H9 (cell line): ENCODE results near the gene ASMTL. TPM values are rescaled to one million over a fixed set of nuclear protein-coding genes. Genes with fewer than 3 reads are reported as not detected.

Source experiments
- DNase-seq: peaks from one replicate; pipeline ENCODE4 v3.0.0-alpha.2; 2017
- H2AFZ ChIP-seq: one replicate; pipeline ENCODE4 v1.6.1; 2013; ENCODE audit warnings: mild to moderate bottlenecking, low read length, control low read depth, moderate library complexity
- H2AK5ac ChIP-seq: 2 replicates; pipeline ENCODE4 v1.6.1; 2013; ENCODE audit warnings: low read length, control low read depth, mixed read lengths; ENCODE audit not compliant: insufficient read length
- H2BK120ac ChIP-seq: one replicate; pipeline ENCODE4 v1.6.1; 2013; ENCODE audit warnings: low read depth, mild to moderate bottlenecking, low read length, control low read depth, inconsistent platforms; ENCODE audit not compliant: poor library complexity, severe bottlenecking
- H2BK12ac ChIP-seq: 2 replicates; pipeline ENCODE4 v1.6.1; 2013; ENCODE audit warnings: low read length, control low read depth, mixed read lengths, low read depth; ENCODE audit not compliant: insufficient read length
- H2BK15ac ChIP-seq: 2 replicates; pipeline ENCODE4 v1.6.1; 2013; ENCODE audit warnings: low read depth, low read length, control low read depth
- H2BK20ac ChIP-seq: one replicate; pipeline ENCODE4 v1.6.1; 2013; ENCODE audit warnings: low read depth, mild to moderate bottlenecking, low read length, control low read depth, inconsistent platforms; ENCODE audit not compliant: poor library complexity, severe bottlenecking
- H2BK5ac ChIP-seq: 2 replicates; pipeline ENCODE4 v1.6.1; 2013; ENCODE audit warnings: low read length, control low read depth, mixed read lengths; ENCODE audit not compliant: insufficient read length
- H3K14ac ChIP-seq: 2 replicates; pipeline ENCODE4 v1.6.1; 2013; ENCODE audit warnings: low read length, control low read depth; ENCODE audit not compliant: insufficient read depth
- H3K18ac ChIP-seq: 2 replicates; pipeline ENCODE4 v1.6.1; 2013; ENCODE audit warnings: low read depth, mild to moderate bottlenecking, mixed read lengths, low read length, control low read depth; ENCODE audit not compliant: insufficient read length
- H3K23ac ChIP-seq: 2 replicates; pipeline ENCODE4 v1.6.1; 2013; ENCODE audit warnings: low read length, control low read depth, mixed read lengths, low read depth; ENCODE audit not compliant: insufficient read length
- H3K23me2 ChIP-seq: 2 replicates; pipeline ENCODE4 v1.6.1; 2013; ENCODE audit warnings: low read depth, mild to moderate bottlenecking, mixed read lengths, low read length, control low read depth; ENCODE audit not compliant: insufficient read length, poor library complexity, severe bottlenecking
- H3K27ac ChIP-seq: 2 replicates; pipeline ENCODE4 v1.5.1; 2013; ENCODE audit warnings: low read length, control low read depth, mixed read lengths, low read depth; ENCODE audit not compliant: insufficient read length
- H3K27me3 ChIP-seq: 2 replicates; pipeline ENCODE4 v1.6.1; 2013; ENCODE audit warnings: low read length, control low read depth, inconsistent platforms; ENCODE audit not compliant: insufficient read depth
- H3K4ac ChIP-seq: 2 replicates; pipeline ENCODE4 v1.6.1; 2013; ENCODE audit warnings: low read depth, mild to moderate bottlenecking, control low read depth, inconsistent platforms, low read length, moderate library complexity
- H3K4me1 ChIP-seq: 2 replicates; pipeline ENCODE4 v1.6.1; 2013; ENCODE audit warnings: low read length, control low read depth, inconsistent platforms; ENCODE audit not compliant: insufficient read depth
- H3K4me2 ChIP-seq: 2 replicates; pipeline ENCODE4 v1.6.1; 2013; ENCODE audit warnings: low read length, control low read depth, mixed read lengths; ENCODE audit not compliant: insufficient read length, insufficient read depth
- H3K56ac ChIP-seq: 2 replicates; pipeline ENCODE4 v1.6.1; 2013; ENCODE audit warnings: low read depth, mild to moderate bottlenecking, mixed read lengths, low read length, control low read depth; ENCODE audit not compliant: insufficient read length
- H3K79me1 ChIP-seq: 2 replicates; pipeline ENCODE4 v1.6.1; 2013; ENCODE audit warnings: low read depth, mild to moderate bottlenecking, moderate library complexity, low read length, control low read depth, inconsistent platforms; ENCODE audit not compliant: insufficient read depth, poor library complexity, severe bottlenecking
- H3K79me2 ChIP-seq: 2 replicates; pipeline ENCODE4 v1.6.1; 2013; ENCODE audit warnings: low read length, control low read depth, inconsistent platforms; ENCODE audit not compliant: insufficient read depth
- H3K9ac ChIP-seq: 2 replicates; pipeline ENCODE4 v1.6.1; 2013; ENCODE audit warnings: low read length, control low read depth, mixed read lengths; ENCODE audit not compliant: insufficient read length; ENCODE audit errors: extremely low read depth
- H3K9me3 ChIP-seq: one replicate; pipeline ENCODE4 v1.6.1; 2013; ENCODE audit warnings: low read depth, low read length, inconsistent platforms; ENCODE audit not compliant: control insufficient read depth
- H3T11ph ChIP-seq: one replicate; pipeline ENCODE4 v1.6.1; 2013; ENCODE audit warnings: mild to moderate bottlenecking, low read length, control low read depth, inconsistent platforms
- H4K20me1 ChIP-seq: one replicate; pipeline ENCODE4 v1.6.1; 2013; ENCODE audit not compliant: control insufficient read depth, insufficient read length, insufficient read depth
- H4K5ac ChIP-seq: 2 replicates; pipeline ENCODE4 v1.6.1; 2013; ENCODE audit warnings: low read depth, mild to moderate bottlenecking, mixed read lengths, low read length, control low read depth; ENCODE audit not compliant: insufficient read length
- H4K8ac ChIP-seq: replicated peaks from 2 replicates; pipeline ENCODE4 v1.6.1; 2013; ENCODE audit warnings: low read length, control low read depth, mixed read lengths, low read depth; ENCODE audit not compliant: insufficient read length
- H4K91ac ChIP-seq: 2 replicates; pipeline ENCODE4 v1.6.1; 2013; ENCODE audit warnings: low read depth, mild to moderate bottlenecking, moderate library complexity, mixed read lengths, low read length, control low read depth; ENCODE audit not compliant: insufficient read length
- H3K27ac Mint-ChIP-seq, 3 experiments: 2 replicates in 2 of 3; 3 replicates in 1 of 3; pipeline ENCODE4 v1.8.0; 2020 to 2021; ENCODE audit warnings: mixed read lengths in 3 of 3, mild to moderate bottlenecking in 1 of 3, moderate library complexity in 1 of 3
- H3K27me3 Mint-ChIP-seq: 2 replicates; pipeline ENCODE4 v1.8.0; 2021; ENCODE audit warnings: low read depth, mild to moderate bottlenecking, moderate library complexity, mixed read lengths
- H3K36me3 Mint-ChIP-seq, 3 experiments: 2 replicates in 2 of 3; 3 replicates in 1 of 3; pipeline ENCODE4 v1.8.0; 2020 to 2021; ENCODE audit warnings: low read depth in 3 of 3, mixed read lengths in 3 of 3; ENCODE audit not compliant: insufficient read depth in 1 of 3
- H3K4me1 Mint-ChIP-seq, 2 experiments: 2 replicates each; pipeline ENCODE4 v1.8.0; 2020; ENCODE audit warnings: mixed read lengths in 2 of 2
- H3K4me3 Mint-ChIP-seq, 2 experiments: 2 replicates in 1 of 2; 3 replicates in 1 of 2; pipeline ENCODE4 v1.8.0; 2020 to 2021; ENCODE audit warnings: mild to moderate bottlenecking in 2 of 2, mixed read lengths in 2 of 2, moderate library complexity in 1 of 2
- H3K9me3 Mint-ChIP-seq, 2 experiments: 2 replicates in 1 of 2; 3 replicates in 1 of 2; pipeline ENCODE4 v1.8.0; 2020; ENCODE audit warnings: mild to moderate bottlenecking in 2 of 2, mixed read lengths in 2 of 2, moderate library complexity in 1 of 2
- CTCF ChIP-seq: fragments of 200-600 bp; sonication (generic); conservative IDR thresholded peaks from 3 replicates; pipeline ENCODE4 v1.8.0; 2021; ENCODE audit warnings: antibody characterized with exemption, mild to moderate bottlenecking
- WGBS: extraction: QIAGEN DNeasy Blood & Tissue Kit; methylation state at CpG from one replicate; pipeline ENCODE4 v1.1.7; 2013; ENCODE audit warnings: missing lambda C conversion rate, low lambda C conversion rate, mixed read lengths; ENCODE audit not compliant: insufficient read length; ENCODE audit errors: extremely low coverage; 5-methylcytosine and 5-hydroxymethylcytosine counted together
- total RNA-seq: library from RNA; stranded (reverse); gene quantifications from 2 replicates; pipeline ENCODE4 v1.2.1, GENCODE V29; 2021

Gene ASMTL
- total RNA-seq, 1 experiment from 2014 or later, result 59.8 TPM

DNA sequence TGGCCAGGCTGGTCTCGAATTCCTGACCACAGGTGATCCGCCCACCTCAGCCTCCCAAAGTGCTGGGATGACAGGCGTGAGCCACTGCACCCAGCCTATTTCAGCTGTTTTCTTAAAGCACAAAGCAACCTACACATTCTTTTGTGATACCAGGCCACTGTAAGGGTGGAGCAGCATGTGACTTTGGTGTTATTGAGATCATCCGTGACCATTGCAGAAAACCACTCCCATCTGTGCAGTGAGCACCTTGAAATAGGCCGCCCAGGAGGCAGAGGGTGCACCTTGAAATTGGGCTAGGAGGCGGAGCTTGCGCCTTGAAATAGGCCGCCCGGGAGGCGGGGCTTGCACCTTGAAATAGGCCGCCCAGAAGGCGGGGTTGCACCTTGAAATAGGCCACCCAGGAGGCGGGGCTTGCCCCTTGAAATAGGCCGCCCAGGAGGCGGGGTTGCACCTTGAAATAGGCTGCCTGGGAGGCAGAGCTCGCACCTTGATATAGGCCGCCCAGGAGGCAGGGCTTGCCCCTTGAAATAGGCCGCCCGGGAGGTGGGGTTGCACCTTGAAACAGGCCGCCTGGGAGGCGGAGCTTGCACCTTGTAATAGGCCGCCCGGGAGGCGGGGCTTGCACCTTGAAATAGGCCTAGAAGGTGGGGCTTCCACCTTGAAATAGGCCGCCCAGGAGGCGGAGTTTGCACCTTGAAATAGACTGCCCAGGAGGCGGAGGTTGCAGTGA, 51.8 kb downstream of the ASMTL start:
- Histone ChIP-seq H3K9me3 (no peaks in the 10 kb centered on the region), H3K9ac (no peak overlapping the region), H2BK120ac (no peak overlapping the region), H3K23ac (no peak overlapping the region), H3K79me1 (peaks cover under 1% of the 10 kb centered on the region), H2BK12ac (no peak overlapping the region), H2BK20ac (no peak overlapping the region), H2AFZ (no peak overlapping the region), H3T11ph (no peak overlapping the region), H4K8ac (no peak overlapping the region), H3K23me2 (no peaks in the 10 kb centered on the region), H3K4me1 (no peaks in the 10 kb centered on the region; the same call in 1 of the 2 replicates), H3K79me2 (no peaks in the 10 kb centered on the region), H4K91ac (no peak overlapping the region), H3K27me3 (no peaks in the 10 kb centered on the region), H3K56ac (no peak overlapping the region), H4K5ac (no peak overlapping the region), H3K27ac (no peak overlapping the region), H4K20me1 (peaks cover 2% of the 10 kb centered on the region), H2BK15ac (no peak overlapping the region), H3K4me2 (no peak overlapping the region), H3K14ac (no peak overlapping the region), H3K4ac (no peak overlapping the region), H2BK5ac (no peak overlapping the region), H2AK5ac (no peak overlapping the region), H3K18ac (no peak overlapping the region)
- no CpG with 5 or more reads among the region's 27 CpGs for WGBS
- Mint-ChIP-seq H3K27me3 (no peaks in the 10 kb centered on the region), H3K36me3 (peaks cover 12 to 49% (median 17%) of the 10 kb centered on the region in 3 experiments), H3K4me3 (no peak overlapping the region), H3K27ac (no peak overlapping the region; a peak in 2 of 7 replicates), H3K9me3 (no peaks in the 10 kb centered on the region), H3K4me1 (peaks cover 2 to 6% of the 10 kb centered on the region in 2 experiments; a peak in 2 of 4 replicates)
- DNase-seq, result peak; percentile 97
- TF ChIP-seq CTCF, result no peak
